ENCODE measurements around the gene ACTN4. TPM values are rescaled to one million over a fixed set of nuclear protein-coding genes. Genes with fewer than 3 reads are reported as not detected.

ACTN4 gene
- total and polyA plus RNA-seq, 2 donors (not counting 3 experiments of a cell fraction or from before 2014, with no cell fraction given), result 313 to 748 TPM

GRCh38 chr19:38644719-38645118, 2.7 kb upstream of the ACTN4 start:
- no peak overlapping the region for H3K27ac ChIP-seq (ENCODE audit: insufficient read depth, low read depth, low read length)
- H3K79me2 ChIP-seq (ENCODE audit: control insufficient read depth, insufficient read depth, low read length), result peaks cover 23% of the 10 kb centered on the region
- H3K36me3 ChIP-seq (ENCODE audit: control insufficient read depth in 2 of 2, extremely low read depth in 1 of 2, insufficient read depth in 2 of 2, low read length in 2 of 2), result no peaks in the 10 kb centered on the region
- no peak overlapping the region for H3K4me2 ChIP-seq (ENCODE audit: insufficient read depth, low read length)
- no peaks in the 10 kb centered on the region for H3K9me3 ChIP-seq (replicated peaks; ENCODE audit: control insufficient read depth, insufficient read depth, low read length)
- TF ChIP-seq CTCF (IDR thresholded peaks at IDR 0.05; ENCODE audit: extremely low read depth in 1 of 2, insufficient read depth in 1 of 2, low read depth in 1 of 2, low read length in 2 of 2), result no peak
- no peak for TF ChIP-seq POLR2AphosphoS5 (IDR thresholded peaks at IDR 0.05; ENCODE audit: insufficient read depth, low read depth, low read length)
- TF ChIP-seq GATA2 (IDR thresholded peaks at IDR 0.05; ENCODE audit: insufficient read depth, insufficient read length, low read depth, low read length), result no peak
- no peak for TF ChIP-seq POLR2A (IDR thresholded peaks at IDR 0.05; ENCODE audit: low read depth, low read length)
- TF ChIP-seq EZH2 (IDR thresholded peaks at IDR 0.05; ENCODE audit: borderline replicate concordance, low read depth, low read length, severe bottlenecking), result no peak
- no peak for TF ChIP-seq FOS (IDR thresholded peaks at IDR 0.05; ENCODE audit: borderline replicate concordance, insufficient read depth, low read length)
- no peak for TF ChIP-seq MAX (IDR thresholded peaks at IDR 0.05; ENCODE audit: insufficient read depth, insufficient read length)
- no peak for TF ChIP-seq MYC (IDR thresholded peaks at IDR 0.05; ENCODE audit: low read depth, low read length)
- TF ChIP-seq JUN (IDR thresholded peaks at IDR 0.05; ENCODE audit: borderline replicate concordance, insufficient read depth, insufficient read length, low read depth), result no peak
- no peaks in the 10 kb centered on the region for H3K27me3 ChIP-seq (ENCODE audit: control insufficient read depth in 2 of 2, insufficient read depth in 2 of 2, low read length in 2 of 2)
- intact Hi-C loops (cut with micrococcal nuclease), result loop anchor here (10.0 kb wide), 1 partner anchor 210 kb away; no protein-coding TSS in a partner anchor
- POLR2A ChIA-PET, result no interaction called here
- no peak overlapping the region for H2AFZ ChIP-seq (ENCODE audit: low read depth, low read length)
- BruUV-seq (replicated peaks), result no TSS peak
- H3K4me1 ChIP-seq (ENCODE audit: control insufficient read depth, extremely low read depth, insufficient read depth, low read length), result peaks cover 6% of the 10 kb centered on the region
- H3K9ac ChIP-seq (replicated peaks; ENCODE audit: extremely low read depth, insufficient read depth, low read length), result no peak overlapping the region
- H3K9me1 ChIP-seq (replicated peaks; ENCODE audit: control insufficient read depth, extremely low read depth, insufficient read depth, low read length), result no peaks in the 10 kb centered on the region
- FAIRE-seq (no peak), DNase-seq (ENCODE audit: low read depth, low spot score) (no peak)
- CTCF ChIA-PET, result interaction anchor here (1.2 to 5.0 kb wide), 2 partner anchors 9 to 74 kb away, joined by 3 to 57 read pairs; no protein-coding TSS in a partner anchor
- dilution Hi-C loops (cut with MboI; ENCODE audit: extremely low pct_ligation_motif_present, low sequenced_read_pairs), result no loop called here
- no peak overlapping the region for H3K4me3 ChIP-seq (replicated peaks in 1 of 3; ENCODE audit: insufficient read depth in 1 of 3, low read depth in 1 of 3, low read length in 3 of 3)
- H4K20me1 ChIP-seq (replicated peaks; ENCODE audit: control insufficient read depth, extremely low read depth, insufficient read depth, low read length), result no peaks in the 10 kb centered on the region
